Measurements from ENCODE around the gene RXYLT1.

DNA sequence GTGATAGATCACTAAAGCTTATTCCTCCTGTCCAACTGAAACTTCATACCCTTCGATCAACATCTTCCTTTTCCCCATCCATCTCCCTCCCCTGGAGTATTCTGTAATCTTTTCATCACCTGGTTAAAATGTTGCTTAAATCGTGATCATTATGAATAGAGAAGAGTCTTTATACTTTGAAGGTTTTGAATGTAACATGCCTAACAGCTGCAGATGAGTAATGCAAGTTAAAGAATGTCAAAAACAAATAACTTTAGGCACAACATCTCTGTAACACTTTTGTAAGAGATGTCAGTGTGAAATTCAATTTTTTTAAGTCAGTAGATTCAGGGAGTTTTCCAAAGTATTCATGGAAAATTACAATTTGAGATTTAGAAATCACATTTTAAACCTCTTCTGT, 25.0 kb downstream of the RXYLT1 start:
- TF ChIP-seq POLR2AphosphoS5 (IDR thresholded peaks at IDR 0.05) (no peak), SMC3 (conservative IDR thresholded peaks at IDR 0.05; ENCODE audit: poor library complexity) (no peak), EP300 (conservative IDR thresholded peaks at IDR 0.05; ENCODE audit: poor library complexity, severe bottlenecking) (no peak), MXI1 (conservative IDR thresholded peaks at IDR 0.05; ENCODE audit: poor library complexity, severe bottlenecking) (no peak), RAD21 (conservative IDR thresholded peaks at IDR 0.05) (no peak), TAF1 (IDR thresholded peaks at IDR 0.05; ENCODE audit: low read depth) (no peak), EZH2 (IDR thresholded peaks at IDR 0.05; ENCODE audit: borderline replicate concordance, insufficient read depth, low read length, poor library complexity, severe bottlenecking) (no peak)
- TF ChIP-seq, protein P1, sequence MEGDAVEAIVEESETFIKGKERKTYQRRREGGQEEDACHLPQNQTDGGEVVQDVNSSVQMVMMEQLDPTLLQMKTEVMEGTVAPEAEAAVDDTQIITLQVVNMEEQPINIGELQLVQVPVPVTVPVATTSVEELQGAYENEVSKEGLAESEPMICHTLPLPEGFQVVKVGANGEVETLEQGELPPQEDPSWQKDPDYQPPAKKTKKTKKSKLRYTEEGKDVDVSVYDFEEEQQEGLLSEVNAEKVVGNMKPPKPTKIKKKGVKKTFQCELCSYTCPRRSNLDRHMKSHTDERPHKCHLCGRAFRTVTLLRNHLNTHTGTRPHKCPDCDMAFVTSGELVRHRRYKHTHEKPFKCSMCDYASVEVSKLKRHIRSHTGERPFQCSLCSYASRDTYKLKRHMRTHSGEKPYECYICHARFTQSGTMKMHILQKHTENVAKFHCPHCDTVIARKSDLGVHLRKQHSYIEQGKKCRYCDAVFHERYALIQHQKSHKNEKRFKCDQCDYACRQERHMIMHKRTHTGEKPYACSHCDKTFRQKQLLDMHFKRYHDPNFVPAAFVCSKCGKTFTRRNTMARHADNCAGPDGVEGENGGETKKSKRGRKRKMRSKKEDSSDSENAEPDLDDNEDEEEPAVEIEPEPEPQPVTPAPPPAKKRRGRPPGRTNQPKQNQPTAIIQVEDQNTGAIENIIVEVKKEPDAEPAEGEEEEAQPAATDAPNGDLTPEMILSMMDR (IDR thresholded peaks at IDR 0.05; ENCODE audit: poor library complexity, severe bottlenecking): no peak
- TF ChIP-seq, protein P2, sequence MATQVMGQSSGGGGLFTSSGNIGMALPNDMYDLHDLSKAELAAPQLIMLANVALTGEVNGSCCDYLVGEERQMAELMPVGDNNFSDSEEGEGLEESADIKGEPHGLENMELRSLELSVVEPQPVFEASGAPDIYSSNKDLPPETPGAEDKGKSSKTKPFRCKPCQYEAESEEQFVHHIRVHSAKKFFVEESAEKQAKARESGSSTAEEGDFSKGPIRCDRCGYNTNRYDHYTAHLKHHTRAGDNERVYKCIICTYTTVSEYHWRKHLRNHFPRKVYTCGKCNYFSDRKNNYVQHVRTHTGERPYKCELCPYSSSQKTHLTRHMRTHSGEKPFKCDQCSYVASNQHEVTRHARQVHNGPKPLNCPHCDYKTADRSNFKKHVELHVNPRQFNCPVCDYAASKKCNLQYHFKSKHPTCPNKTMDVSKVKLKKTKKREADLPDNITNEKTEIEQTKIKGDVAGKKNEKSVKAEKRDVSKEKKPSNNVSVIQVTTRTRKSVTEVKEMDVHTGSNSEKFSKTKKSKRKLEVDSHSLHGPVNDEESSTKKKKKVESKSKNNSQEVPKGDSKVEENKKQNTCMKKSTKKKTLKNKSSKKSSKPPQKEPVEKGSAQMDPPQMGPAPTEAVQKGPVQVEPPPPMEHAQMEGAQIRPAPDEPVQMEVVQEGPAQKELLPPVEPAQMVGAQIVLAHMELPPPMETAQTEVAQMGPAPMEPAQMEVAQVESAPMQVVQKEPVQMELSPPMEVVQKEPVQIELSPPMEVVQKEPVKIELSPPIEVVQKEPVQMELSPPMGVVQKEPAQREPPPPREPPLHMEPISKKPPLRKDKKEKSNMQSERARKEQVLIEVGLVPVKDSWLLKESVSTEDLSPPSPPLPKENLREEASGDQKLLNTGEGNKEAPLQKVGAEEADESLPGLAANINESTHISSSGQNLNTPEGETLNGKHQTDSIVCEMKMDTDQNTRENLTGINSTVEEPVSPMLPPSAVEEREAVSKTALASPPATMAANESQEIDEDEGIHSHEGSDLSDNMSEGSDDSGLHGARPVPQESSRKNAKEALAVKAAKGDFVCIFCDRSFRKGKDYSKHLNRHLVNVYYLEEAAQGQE (IDR thresholded peaks at IDR 0.05; ENCODE audit: borderline replicate concordance): no peak
